Astrocyte of the hippocampus (primary cell): Measurements from ENCODE around the gene ANKRD11.
"Not testable (repeated sequence)": the region's sequence is repeated elsewhere in the genome, so short reads cannot be mapped to it uniquely, and the experiment has no call there.

Source experiments
- DNase-seq: peaks from one replicate; pipeline ENCODE4 v3.0.0; 2011; ENCODE audit warnings: low read depth, low spot score

ANKRD11 gene

GRCh38 chr16:89316701-89317100 lies 173.7 kb downstream of the ANKRD11 start:
- DNase-seq: no peak

- peak; percentile 85 for DNase-seq
These were observed 174.4 kb downstream of the ANKRD11 start for GRCh38 chr16:89315791-89316581.

GRCh38 chr16:89315271-89315670 lies 175.1 kb downstream of the ANKRD11 start:
- no peak for DNase-seq

GRCh38 chr16:89314854-89315253 lies 175.5 kb downstream of the ANKRD11 start:
- no peak for DNase-seq

- DNase-seq: no peak
These were observed 176.0 kb downstream of the ANKRD11 start for GRCh38 chr16:89314357-89314756.

GRCh38 chr16:89313583-89313982 lies 176.8 kb downstream of the ANKRD11 start:
- no peak for DNase-seq

GRCh38 chr16:89312598-89313299 lies 177.6 kb downstream of the ANKRD11 start:
- no peak for DNase-seq

- DNase-seq: no peak
These were observed 178.2 kb downstream of the ANKRD11 start for GRCh38 chr16:89312194-89312593.

GRCh38 chr16:89311636-89312035 lies 178.7 kb downstream of the ANKRD11 start:
- no peak for DNase-seq

- DNase-seq: no peak
These were observed 180.8 kb downstream of the ANKRD11 start for GRCh38 chr16:89309438-89310122.

- DNase-seq: no peak
These were observed 181.7 kb downstream of the ANKRD11 start for GRCh38 chr16:89308391-89309333.

GRCh38 chr16:89307421-89307805 lies 182.9 kb downstream of the ANKRD11 start:
- no peak for DNase-seq

GRCh38 chr16:89306457-89307420 lies 183.6 kb downstream of the ANKRD11 start:
- DNase-seq: not testable (repeated sequence)

GRCh38 chr16:89304941-89305705 lies 185.2 kb downstream of the ANKRD11 start:
- no peak for DNase-seq

GRCh38 chr16:89304181-89304851 lies 186.0 kb downstream of the ANKRD11 start:
- no peak for DNase-seq

GRCh38 chr16:89303617-89304016 lies 186.7 kb downstream of the ANKRD11 start:
- no peak for DNase-seq

GRCh38 chr16:89300976-89301360 lies 189.4 kb downstream of the ANKRD11 start:
- DNase-seq: no peak

- peak; percentile 36 for DNase-seq
These were observed 189.9 kb downstream of the ANKRD11 start for GRCh38 chr16:89300311-89300975.
